ENCODE data around the gene CXCL3.

The CXCL3 gene

DNA sequence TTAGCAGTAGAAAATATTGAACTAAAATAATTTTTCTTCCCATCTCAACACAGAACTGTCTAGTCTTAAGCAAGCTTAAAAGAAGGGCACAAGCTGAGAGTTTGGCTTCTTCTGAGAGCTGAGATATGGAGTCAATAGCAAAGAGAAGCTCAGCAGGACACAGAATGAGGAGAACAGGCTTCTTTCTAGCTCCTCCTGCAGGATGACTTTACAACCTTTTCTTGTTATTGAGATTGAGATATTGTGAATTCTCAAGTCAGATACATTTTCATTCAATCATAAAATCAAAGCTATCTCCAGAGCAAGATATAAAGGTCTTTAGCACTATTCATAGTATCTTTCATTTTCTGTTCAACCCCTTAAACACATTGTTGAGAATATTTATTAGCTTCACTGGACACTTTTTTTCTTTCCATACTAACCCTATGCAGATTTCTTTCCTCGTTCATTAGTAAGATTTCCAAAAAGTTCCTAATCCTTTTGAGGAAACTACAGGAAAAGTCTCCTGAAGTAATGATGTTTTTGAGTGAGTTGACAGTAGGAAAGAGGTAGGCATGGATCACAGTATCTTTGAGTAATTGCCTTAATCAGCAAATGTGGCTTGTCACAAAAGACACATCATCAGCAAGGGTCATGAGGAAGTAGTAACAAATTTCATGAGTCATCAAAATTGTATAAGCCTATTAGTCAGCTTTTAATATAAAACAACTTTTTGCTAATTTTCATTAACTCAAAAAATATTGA lies 17.8 kb upstream of the CXCL3 start:
- H3K4me3 ChIP-seq, result no peak overlapping the region
- H3K27ac ChIP-seq, result no peak overlapping the region

GRCh38 chr4:74055498-74055897 lies 17.0 kb upstream of the CXCL3 start:
- Histone ChIP-seq H3K4me3 (no peak overlapping the region), H3K27ac (no peak overlapping the region)

GRCh38 chr4:74055096-74055495 lies 16.6 kb upstream of the CXCL3 start:
- no peak overlapping the region for H3K27ac ChIP-seq

GRCh38 chr4:74054483-74055047 lies 16.1 kb upstream of the CXCL3 start:
- H3K4me3 ChIP-seq, result no peak overlapping the region
- H3K27ac ChIP-seq, result no peak overlapping the region

More at GRCh38 chr4:74055096-74055495, 16.6 kb upstream of the CXCL3 start:
- no peak overlapping the region for H3K4me3 ChIP-seq

DNA sequence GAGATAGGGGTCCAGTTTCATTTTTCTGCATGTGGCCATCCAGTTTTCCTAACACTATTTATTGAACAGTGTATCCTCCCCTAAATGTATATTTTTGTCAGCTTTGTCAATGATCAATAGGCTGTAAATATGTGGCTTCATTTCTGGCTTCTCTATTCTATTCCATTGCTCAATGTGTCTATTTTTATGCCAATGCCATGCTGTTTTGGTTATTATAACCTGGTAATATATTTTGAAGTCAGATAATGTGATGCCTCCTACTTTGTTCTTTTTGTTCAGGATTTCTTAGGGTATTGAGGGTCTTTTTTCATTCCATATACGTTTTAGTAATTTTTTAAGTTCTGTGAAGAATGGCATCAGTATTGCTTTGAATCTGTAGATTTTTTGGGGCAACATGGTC lies 8.7 kb upstream of the CXCL3 start:
- no peak overlapping the region for H3K27ac ChIP-seq

GRCh38 chr4:74045772-74046171 lies 7.3 kb upstream of the CXCL3 start:
- Histone ChIP-seq H3K27ac (no peak overlapping the region), H3K4me3 (no peak overlapping the region)

More for the DNA sequence above, 8.7 kb upstream of the CXCL3 start:
- H3K4me3 ChIP-seq, result no peak overlapping the region

DNA sequence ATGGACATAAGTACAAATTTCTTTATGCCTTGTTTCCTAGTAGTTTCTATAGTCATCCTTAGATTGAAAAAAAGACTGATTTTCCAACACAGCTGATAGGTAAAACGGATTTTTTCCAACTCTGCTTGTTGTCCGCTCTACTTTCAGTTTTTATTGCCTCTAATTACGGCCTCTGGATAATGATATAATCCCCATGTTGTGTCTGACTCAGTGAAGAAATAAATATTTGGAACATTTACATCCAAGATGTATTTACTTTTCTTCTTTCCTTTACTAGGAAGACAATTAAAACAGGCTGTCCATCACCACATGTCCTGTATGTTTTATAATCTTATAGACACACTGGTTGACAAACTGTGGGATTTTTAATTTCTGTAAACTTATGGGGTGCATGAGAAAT lies 6.8 kb upstream of the CXCL3 start:
- Histone ChIP-seq H3K27ac (no peak overlapping the region), H3K4me3 (no peak overlapping the region)

GRCh38 chr4:74044677-74045076 lies 6.2 kb upstream of the CXCL3 start:
- no peak overlapping the region for H3K4me3 ChIP-seq
- H3K27ac ChIP-seq, result no peak overlapping the region

DNA sequence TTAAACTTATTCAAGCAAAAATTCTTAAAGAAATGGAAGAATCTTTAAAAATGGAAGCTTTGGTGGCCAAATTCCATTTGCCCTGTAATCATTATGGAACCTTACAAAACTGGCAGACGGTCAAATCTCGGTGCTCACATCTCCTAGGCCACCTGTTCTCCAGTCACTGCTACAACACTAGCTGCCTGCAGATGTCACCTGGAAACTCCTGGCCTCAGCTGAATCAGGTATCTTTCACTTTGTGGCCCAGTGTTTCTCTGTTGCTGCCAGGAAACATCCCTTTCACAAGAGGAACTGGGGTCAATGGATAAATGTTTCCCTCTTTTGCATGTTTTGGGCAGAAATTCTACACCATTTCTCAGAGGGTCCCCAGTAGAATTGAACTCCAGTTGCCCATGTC lies 4.2 kb upstream of the CXCL3 start:
- no peak overlapping the region for H3K4me3 ChIP-seq
- peak overlapping the region in 1 of 21 experiments; percentile 44 for H3K27ac ChIP-seq

DNA sequence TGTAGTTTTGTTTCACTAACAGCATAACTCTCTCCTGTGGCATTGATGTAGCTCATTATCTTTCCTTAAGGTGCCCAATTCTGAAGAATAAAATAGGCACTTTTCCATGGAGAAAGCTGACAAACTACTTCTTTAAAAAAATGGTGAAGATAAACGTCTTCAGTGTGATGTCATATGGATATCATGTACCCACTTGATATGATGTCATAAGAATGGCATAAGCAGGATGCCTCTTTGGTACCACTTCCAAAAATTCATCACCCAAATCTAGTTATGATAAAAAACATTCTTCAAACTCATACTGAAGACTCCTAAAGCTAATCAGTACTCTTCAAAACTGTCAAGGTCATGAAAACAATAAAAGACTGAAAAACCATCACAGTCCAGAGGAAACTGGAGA lies 2.9 kb upstream of the CXCL3 start:
- Histone ChIP-seq H3K27ac (no peak overlapping the region), H3K4me3 (no peak overlapping the region)

DNA sequence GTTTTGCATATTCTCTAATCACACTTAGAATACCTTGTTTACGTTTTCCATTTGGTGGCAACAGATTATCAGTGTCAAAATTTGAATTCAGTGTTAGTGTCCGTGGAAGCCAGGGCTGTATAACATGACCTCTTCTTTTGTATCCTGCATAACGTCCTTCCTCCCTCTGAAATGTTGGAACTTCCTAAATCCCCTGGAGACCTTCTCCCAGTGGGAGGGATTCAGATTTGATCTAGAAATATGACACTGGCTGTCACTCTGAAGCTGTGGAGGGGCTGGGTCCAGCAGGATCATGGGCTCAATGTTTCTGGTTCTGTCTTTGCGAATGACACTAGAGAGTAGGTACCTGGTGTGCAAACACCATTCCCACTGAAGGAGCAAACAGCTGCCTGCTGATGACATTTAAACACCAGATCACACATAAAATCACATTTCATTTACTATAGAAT lies 850 bp upstream of the CXCL3 start:
- peak overlapping the region in 8 of 21 experiments; percentile 1 to 79 (median 72) for H3K27ac ChIP-seq
- peak overlapping the region in 6 of 7 experiments; percentile 44 to 52 (median 49) for H3K4me3 ChIP-seq

DNA sequence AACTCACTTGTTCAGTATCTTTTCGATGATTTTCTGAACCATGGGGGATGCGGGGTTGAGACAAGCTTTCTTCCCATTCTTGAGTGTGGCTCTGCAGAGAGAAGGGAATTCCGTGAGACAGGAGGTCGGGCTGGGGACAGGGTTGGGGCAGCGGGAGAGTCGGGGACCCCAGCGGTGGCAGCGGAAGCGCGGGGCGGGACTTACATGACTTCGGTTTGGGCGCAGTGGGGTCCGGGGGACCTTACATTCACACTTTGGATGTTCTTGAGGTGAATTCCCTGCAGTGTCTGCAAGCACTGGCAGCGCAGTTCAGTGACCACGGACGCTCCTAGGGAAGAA lies 434 bp downstream of the CXCL3 start:
- Histone ChIP-seq H3K4me3 (peak overlapping the region; percentile 44 to 53 (median 50)), H3K27ac (peak overlapping the region in 16 of 21 experiments; percentile 0 to 79 (median 62))

- H3K27ac ChIP-seq, result peak overlapping the region in 3 of 21 experiments; percentile 71 to 79 (median 79)
- H3K4me3 ChIP-seq, result peak overlapping the region in 5 of 7 experiments; percentile 44 to 53 (median 50)
These were observed 1.2 kb downstream of the CXCL3 start for GRCh38 chr4:74037076-74037955.

- no peak overlapping the region for H3K4me3 ChIP-seq
These were observed 4.8 kb downstream of the CXCL3 start for GRCh38 chr4:74033739-74034138.

DNA sequence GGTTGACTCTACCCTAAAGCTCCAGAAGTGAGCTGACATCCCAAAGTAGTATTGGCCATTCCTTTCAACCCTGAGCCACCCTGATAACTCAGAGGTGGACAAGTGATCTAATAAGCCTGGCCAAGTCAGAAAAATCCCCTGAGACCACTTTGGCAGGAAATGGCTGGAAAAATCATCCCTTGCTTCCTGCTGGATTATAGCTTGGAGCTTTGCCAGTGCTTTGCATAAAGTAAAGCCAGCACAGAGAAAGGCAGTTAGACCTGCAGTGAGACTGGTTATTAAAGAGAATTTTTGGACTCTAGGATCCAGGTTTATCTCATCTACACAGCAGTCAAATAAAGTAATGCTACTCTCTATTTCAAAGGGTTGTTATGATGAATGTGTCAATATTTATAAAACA lies 6.4 kb downstream of the CXCL3 start:
- Histone ChIP-seq H3K27ac (no peak overlapping the region), H3K4me3 (no peak overlapping the region)

More at GRCh38 chr4:74033739-74034138, 4.8 kb downstream of the CXCL3 start:
- no peak overlapping the region for H3K27ac ChIP-seq

- Histone ChIP-seq H3K4me3 (no peak overlapping the region), H3K27ac (no peak overlapping the region)
These were observed 6.9 kb downstream of the CXCL3 start for GRCh38 chr4:74031576-74031975.

DNA sequence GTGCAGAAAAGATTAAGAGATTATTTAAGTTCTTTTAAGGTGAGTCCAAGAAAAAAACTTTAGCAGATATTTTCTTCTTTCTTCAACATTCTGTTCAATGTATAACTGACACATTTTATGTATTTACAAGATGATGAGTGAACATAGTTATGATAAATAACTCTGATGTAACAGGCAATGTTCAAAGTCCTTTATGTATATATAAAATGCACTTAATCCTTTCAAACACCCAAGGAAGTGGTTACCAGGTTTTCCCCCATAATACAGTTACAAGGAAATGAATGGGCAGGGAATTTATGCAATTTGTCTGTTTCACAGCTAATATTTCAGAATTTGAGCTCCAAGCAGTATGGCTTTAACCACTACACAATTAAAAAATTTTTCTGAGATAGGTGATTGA lies 8.2 kb downstream of the CXCL3 start:
- H3K4me3 ChIP-seq, result no peak overlapping the region

DNA sequence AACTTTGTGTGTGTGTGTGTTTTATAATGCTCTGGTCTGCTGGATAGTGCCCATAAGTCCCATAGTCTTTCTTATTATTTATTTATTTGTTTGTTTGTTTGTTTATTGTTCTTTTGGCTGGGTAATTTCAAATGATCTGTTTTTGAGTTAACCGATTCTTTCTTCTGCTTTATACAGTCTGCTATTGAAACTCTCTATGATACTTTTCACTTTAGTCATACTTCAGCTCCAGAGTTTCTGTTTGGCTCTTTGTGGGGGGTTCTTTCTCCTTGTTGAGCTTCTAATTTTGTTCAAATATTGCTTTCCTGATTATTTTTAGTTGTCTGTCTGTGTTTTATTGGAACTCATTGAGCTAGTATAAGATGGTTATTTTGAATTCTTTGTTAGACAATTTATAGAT lies 10.0 kb downstream of the CXCL3 start:
- no peak overlapping the region for H3K27ac ChIP-seq

More for the DNA sequence above, 8.2 kb downstream of the CXCL3 start:
- no peak overlapping the region for H3K27ac ChIP-seq

GRCh38 chr4:74023709-74024108 lies 14.8 kb downstream of the CXCL3 start:
- Histone ChIP-seq H3K4me3 (no peak overlapping the region), H3K27ac (no peak overlapping the region)

More for the DNA sequence above, 10.0 kb downstream of the CXCL3 start:
- no peak overlapping the region for H3K4me3 ChIP-seq

GRCh38 chr4:74021601-74022000 lies 16.9 kb downstream of the CXCL3 start:
- H3K4me3 ChIP-seq, result no peak overlapping the region
- H3K27ac ChIP-seq, result no peak overlapping the region
